Measurements from ENCODE around the gene DOCK3. TPM values are rescaled to one million over a fixed set of nuclear protein-coding genes. Genes with fewer than 3 reads are reported as not detected.

DOCK3 gene
- total and polyA plus RNA-seq, 10 donors = 0.08 to 2.1 (median 0.44) TPM

- TF ChIP-seq CTCF (IDR thresholded peaks at IDR 0.05 in 8 of 11, conservative IDR thresholded peaks at IDR 0.05 in 3 of 11) (no peak), POLR2AphosphoS5 (IDR thresholded peaks at IDR 0.05) (no peak), POLR2A (IDR thresholded peaks at IDR 0.05) (no peak)
- intact Hi-C loops (cut with DNase I; ENCODE audit: low total_unique reads) = no loop called here
- H3K4me1 ChIP-seq = peaks cover 4 to 96% (median 71%) of the 10 kb centered on the region in 6 donors
Observed at GRCh38 chr3:50632450-50632849, 42.3 kb upstream of the DOCK3 start.

GRCh38 chr3:50633230-50633790 is 41.4 kb upstream of the DOCK3 start:
- WGBS, 5 donors = 50 to 68% (median 57%) methylated on average over 5 of the region's 5 CpGs
- Histone ChIP-seq H3K4me3 (no peak overlapping the region), H3K4me1 (peaks cover 4 to 93% (median 64%) of the 10 kb centered on the region in 6 donors), H3K36me3 (peaks cover 0 to 29% (median 0%) of the 10 kb centered on the region in 6 donors), H3K27me3 (replicated peaks in 1 of 7) (no peaks in the 10 kb centered on the region), H3K27ac (peak overlapping the region in 3 of 8 donors; percentile 61 to 75 (median 74)), H3K9me3 (no peaks in the 10 kb centered on the region)
- no peak for TF ChIP-seq CTCF (IDR thresholded peaks at IDR 0.05 in 8 of 11, conservative IDR thresholded peaks at IDR 0.05 in 3 of 11)
- TF ChIP-seq POLR2A (IDR thresholded peaks at IDR 0.05) = no peak
- no peak for TF ChIP-seq POLR2AphosphoS5 (IDR thresholded peaks at IDR 0.05)
- intact Hi-C loops (cut with DNase I; ENCODE audit: low total_unique reads) = no loop called here
- DNase-seq = no peak

More at GRCh38 chr3:50632450-50632849, 42.3 kb upstream of the DOCK3 start:
- Histone ChIP-seq H3K36me3 (peaks cover 0 to 36% (median 0%) of the 10 kb centered on the region in 6 donors), H3K27me3 (replicated peaks in 1 of 7) (no peaks in the 10 kb centered on the region), H3K4me3 (no peak overlapping the region), H3K9me3 (no peaks in the 10 kb centered on the region), H3K27ac (peak overlapping the region in 7 of 8 donors; percentile 6 to 75 (median 61))
- no peak for DNase-seq
- 21 to 45% (median 34%) methylated on average over 5 of the region's 5 CpGs for WGBS, 5 donors

GRCh38 chr3:50635066-50635465 is 39.7 kb upstream of the DOCK3 start:
- Histone ChIP-seq H3K27me3 (replicated peaks in 1 of 7) (no peaks in the 10 kb centered on the region), H3K36me3 (peaks cover 0 to 35% (median 2%) of the 10 kb centered on the region in 6 donors), H3K4me3 (no peak overlapping the region), H3K4me1 (peaks cover 4 to 76% (median 50%) of the 10 kb centered on the region in 6 donors), H3K27ac (no peak overlapping the region), H3K9me3 (no peaks in the 10 kb centered on the region)
- DNase-seq = no peak
- intact Hi-C loops (cut with DNase I; ENCODE audit: low total_unique reads) = no loop called here
- TF ChIP-seq POLR2AphosphoS5 (IDR thresholded peaks at IDR 0.05) = no peak
- no peak for TF ChIP-seq POLR2A (IDR thresholded peaks at IDR 0.05)

- 84 to 94% (median 89%) methylated on average over 4 of the region's 4 CpGs for WGBS, 5 donors
- Histone ChIP-seq H3K4me3 (no peak overlapping the region), H3K27ac (peak overlapping the region in 1 of 8 donors; percentile 32), H3K27me3 (replicated peaks in 1 of 7) (no peaks in the 10 kb centered on the region), H3K36me3 (peaks cover 0 to 44% (median 16%) of the 10 kb centered on the region in 6 donors), H3K4me1 (peaks cover 0 to 56% (median 30%) of the 10 kb centered on the region in 6 donors), H3K9me3 (no peaks in the 10 kb centered on the region)
- intact Hi-C loops (cut with DNase I; ENCODE audit: low total_unique reads) = no loop called here
- no peak for TF ChIP-seq POLR2AphosphoS5 (IDR thresholded peaks at IDR 0.05)
- no peak for TF ChIP-seq CTCF (IDR thresholded peaks at IDR 0.05 in 8 of 11, conservative IDR thresholded peaks at IDR 0.05 in 3 of 11)
- no peak for TF ChIP-seq POLR2A (IDR thresholded peaks at IDR 0.05)
- no peak for DNase-seq
Observed at GRCh38 chr3:50637011-50637410, 37.7 kb upstream of the DOCK3 start.

Measured in spleen (tissue), 11 donors.